SW 1271 (cell line): ENCODE results near the gene CPSF4.
A peak's percentile ranks its signal among the peaks of the same experiment; 100 is the strongest.

ENCODE experiments used
- DNase-seq, 2 experiments: peaks; one replicate each; lab custom pipeline; 2025; lab: John Stamatoyannopoulos, UW

CPSF4 gene

GRCh38 chr7:99448855-99449254 lies 10.1 kb downstream of the CPSF4 start:
- DNase-seq, result no peak

GRCh38 chr7:99449326-99449725 lies 10.6 kb downstream of the CPSF4 start:
- DNase-seq, result no peak

GRCh38 chr7:99451936-99452335 lies 13.2 kb downstream of the CPSF4 start:
- no peak for DNase-seq

- DNase-seq, result no peak
Measured at GRCh38 chr7:99452541-99452940, 13.8 kb downstream of the CPSF4 start.

- no peak for DNase-seq
Measured at GRCh38 chr7:99453105-99453504, 14.4 kb downstream of the CPSF4 start.

GRCh38 chr7:99455874-99456273 lies 17.1 kb downstream of the CPSF4 start:
- no peak for DNase-seq

- no peak for DNase-seq
Measured at GRCh38 chr7:99456288-99456687, 17.5 kb downstream of the CPSF4 start.

- no peak for DNase-seq
Measured at GRCh38 chr7:99457050-99457649, 18.4 kb downstream of the CPSF4 start.

- no peak for DNase-seq
Measured at GRCh38 chr7:99457650-99458493, 19.1 kb downstream of the CPSF4 start.

GRCh38 chr7:99459087-99459486 lies 20.3 kb downstream of the CPSF4 start:
- peak in 1 of 2 experiments; percentile 13 for DNase-seq

GRCh38 chr7:99460651-99461050 lies 21.9 kb downstream of the CPSF4 start:
- DNase-seq, result no peak

- peak in 1 of 2 experiments; percentile 14 for DNase-seq
Measured at GRCh38 chr7:99461221-99461620, 22.5 kb downstream of the CPSF4 start.

GRCh38 chr7:99465421-99465768 lies 26.7 kb downstream of the CPSF4 start:
- DNase-seq, result no peak

- DNase-seq, result no peak
Measured at GRCh38 chr7:99468336-99468918, 29.7 kb downstream of the CPSF4 start.

- DNase-seq, result no peak
Measured at GRCh38 chr7:99469381-99470065, 30.8 kb downstream of the CPSF4 start.

GRCh38 chr7:99472561-99473314 lies 34.0 kb downstream of the CPSF4 start, which contains the start of gene ZNF789:
Gene ZNF789, plus strand, starts transcription at chr7:99472890. Its CDS starts 3,567 bp downstream, at chr7:99476457.
- peak; percentile 84 to 94 for DNase-seq

- DNase-seq, result peak in 1 of 2 experiments; percentile 56
Measured at GRCh38 chr7:99473315-99473596, 34.5 kb downstream of the CPSF4 start.

- no peak for DNase-seq
Measured at GRCh38 chr7:99476107-99476506, 37.4 kb downstream of the CPSF4 start.

GRCh38 chr7:99478464-99479440 lies 40.0 kb downstream of the CPSF4 start:
- DNase-seq, result no peak

- DNase-seq, result no peak
Measured at GRCh38 chr7:99485094-99485493, 46.4 kb downstream of the CPSF4 start.

GRCh38 chr7:99489235-99489634 lies 50.5 kb downstream of the CPSF4 start:
- DNase-seq, result no peak
